Mesothelial cell of epicardium (in vitro differentiated cells): ENCODE results near the gene MB21D2. TPM values are rescaled to one million over a fixed set of nuclear protein-coding genes. Genes with fewer than 3 reads are reported as not detected.
A peak's percentile ranks its signal among the peaks of the same experiment; 100 is the strongest.

Experiments
- DNase-seq, 2 experiments: peaks; one replicate each; pipeline ENCODE4 v3.0.0; 2021; ENCODE audit warnings: low spot score in 2 of 2; ENCODE audit not compliant: unreplicated experiment in 2 of 2
- H3K27ac Mint-ChIP-seq: 2 replicates; pipeline ENCODE4 v1.8.0; 2021; ENCODE audit warnings: mixed read lengths
- H3K27me3 Mint-ChIP-seq: 2 replicates; pipeline ENCODE4 v1.8.0; 2021; ENCODE audit warnings: low read depth, mixed read lengths
- H3K36me3 Mint-ChIP-seq: 2 replicates; pipeline ENCODE4 v1.8.0; 2021; ENCODE audit warnings: mixed read lengths
- H3K4me1 Mint-ChIP-seq: 2 replicates; pipeline ENCODE4 v1.8.0; 2021; ENCODE audit warnings: mixed read lengths
- H3K4me3 Mint-ChIP-seq: 2 replicates; pipeline ENCODE4 v1.8.0; 2021; ENCODE audit warnings: mild to moderate bottlenecking, moderate library complexity, mixed read lengths
- H3K9me3 Mint-ChIP-seq: 2 replicates; pipeline ENCODE4 v1.8.0; 2021; ENCODE audit warnings: mixed read lengths
- CTCF ChIP-seq: fragments of 200-600 bp; sonication (generic); IDR thresholded peaks from one replicate; pipeline ENCODE4 v1.5.0; 2021; ENCODE audit warnings: antibody characterized with exemption; ENCODE audit not compliant: unreplicated experiment
- total RNA-seq: library from RNA; stranded (reverse); gene quantifications from 3 replicates; pipeline ENCODE4 v1.2.1, GENCODE V29; 2021

The MB21D2 gene
- total RNA-seq, 1 donor from 2014 or later: 8.5 TPM

- H3K9me3 Mint-ChIP-seq: peaks cover 6% of the 10 kb centered on the region
- TF ChIP-seq CTCF: no peak
- DNase-seq: no peak
- no peak overlapping the region for H3K4me3 Mint-ChIP-seq
- H3K36me3 Mint-ChIP-seq: no peaks in the 10 kb centered on the region
- peaks cover 12% of the 10 kb centered on the region for H3K4me1 Mint-ChIP-seq
- no peaks in the 10 kb centered on the region for H3K27me3 Mint-ChIP-seq
- no peak overlapping the region for H3K27ac Mint-ChIP-seq
Observed at GRCh38 chr3:192870822-192871221, 46.8 kb downstream of the MB21D2 start.

DNA sequence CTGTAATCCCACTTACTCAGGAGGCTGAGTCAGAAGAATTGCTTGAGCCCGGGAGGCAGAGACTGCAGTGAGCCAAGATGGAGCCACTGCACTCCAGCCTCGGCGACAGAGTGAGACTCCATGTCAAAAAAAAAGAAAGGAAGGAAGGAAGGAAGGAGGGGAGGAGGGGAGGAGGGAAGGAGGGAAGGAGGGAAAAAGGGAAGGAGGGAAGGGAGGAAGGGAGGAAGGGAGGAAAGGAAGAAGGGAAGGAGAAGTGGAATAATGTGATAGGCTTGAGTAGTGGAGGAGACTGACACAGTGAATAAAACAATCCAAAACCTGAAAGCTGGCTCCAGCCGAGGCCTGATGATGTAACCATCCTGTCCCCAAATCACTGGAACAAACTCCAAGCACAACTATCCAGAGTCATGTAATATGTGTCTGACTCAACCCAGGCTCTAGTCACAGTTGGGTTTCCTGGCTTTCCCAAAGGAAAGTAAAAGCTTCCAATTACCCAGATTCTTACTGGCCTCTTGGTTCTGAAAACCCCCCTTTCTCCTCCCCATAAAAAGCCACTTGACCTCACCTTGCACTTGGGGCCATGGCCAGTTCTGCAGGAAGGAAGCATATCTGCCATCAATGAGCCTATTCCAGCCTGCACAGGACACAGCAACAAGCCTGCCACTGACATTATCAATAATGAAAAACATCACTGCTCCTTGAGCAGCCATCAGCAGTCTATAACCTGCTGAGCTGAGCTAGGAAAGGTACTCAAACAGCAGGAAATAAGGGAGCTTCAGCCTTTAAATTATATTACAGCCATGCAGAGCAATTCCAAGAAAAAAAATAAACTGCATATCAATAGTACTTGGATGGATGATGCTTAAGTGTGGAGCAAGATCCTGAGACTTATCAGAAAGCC is 48.3 kb downstream of the MB21D2 start:
- DNase-seq: no peak
- no peaks in the 10 kb centered on the region for H3K36me3 Mint-ChIP-seq
- peaks cover 6% of the 10 kb centered on the region for H3K9me3 Mint-ChIP-seq
- no peak for TF ChIP-seq CTCF
- H3K4me3 Mint-ChIP-seq: no peak overlapping the region
- no peaks in the 10 kb centered on the region for H3K27me3 Mint-ChIP-seq
- H3K27ac Mint-ChIP-seq: no peak overlapping the region
- peaks cover 23% of the 10 kb centered on the region for H3K4me1 Mint-ChIP-seq

GRCh38 chr3:192867645-192868044 is 50.0 kb downstream of the MB21D2 start:
- peaks cover 6% of the 10 kb centered on the region for H3K9me3 Mint-ChIP-seq
- H3K4me1 Mint-ChIP-seq: peaks cover 23% of the 10 kb centered on the region
- H3K27ac Mint-ChIP-seq: peak overlapping the region; percentile 32
- H3K4me3 Mint-ChIP-seq: no peak overlapping the region
- TF ChIP-seq CTCF: no peak
- peaks cover 3% of the 10 kb centered on the region for H3K36me3 Mint-ChIP-seq
- H3K27me3 Mint-ChIP-seq: no peaks in the 10 kb centered on the region
- DNase-seq: no peak

- peaks cover 5% of the 10 kb centered on the region for H3K36me3 Mint-ChIP-seq
- H3K9me3 Mint-ChIP-seq: peaks cover 6% of the 10 kb centered on the region
- DNase-seq: no peak
- H3K27ac Mint-ChIP-seq: no peak overlapping the region
- H3K27me3 Mint-ChIP-seq: no peaks in the 10 kb centered on the region
- no peak for TF ChIP-seq CTCF
- peaks cover 23% of the 10 kb centered on the region for H3K4me1 Mint-ChIP-seq
- H3K4me3 Mint-ChIP-seq: no peak overlapping the region
Observed at GRCh38 chr3:192866804-192867203, 50.9 kb downstream of the MB21D2 start.

GRCh38 chr3:192864941-192865340 is 52.7 kb downstream of the MB21D2 start:
- no peak for TF ChIP-seq CTCF
- Mint-ChIP-seq H3K4me1 (peaks cover 23% of the 10 kb centered on the region), H3K27ac (no peak overlapping the region), H3K27me3 (no peaks in the 10 kb centered on the region), H3K36me3 (peaks cover 5% of the 10 kb centered on the region), H3K9me3 (no peaks in the 10 kb centered on the region), H3K4me3 (no peak overlapping the region)
- no peak for DNase-seq

- DNase-seq: no peak
- Mint-ChIP-seq H3K4me3 (no peak overlapping the region), H3K36me3 (peaks cover 5% of the 10 kb centered on the region)
Observed at GRCh38 chr3:192863091-192863420, 54.6 kb downstream of the MB21D2 start.

More at GRCh38 chr3:192863091-192863420, 54.6 kb downstream of the MB21D2 start:
- H3K4me1 Mint-ChIP-seq: peaks cover 34% of the 10 kb centered on the region
- H3K27ac Mint-ChIP-seq: no peak overlapping the region
- H3K9me3 Mint-ChIP-seq: no peaks in the 10 kb centered on the region
- H3K27me3 Mint-ChIP-seq: no peaks in the 10 kb centered on the region
- TF ChIP-seq CTCF: no peak
